SKM-1 treated with dmso at 0.1 percent for 144 hours (cell line): ENCODE data around the gene HIF3A.
A peak's percentile ranks its signal among the peaks of the same experiment; 100 is the strongest.
"Not testable (repeated sequence)": the region's sequence is repeated elsewhere in the genome, so short reads cannot be mapped to it uniquely, and the experiment has no call there.

Source experiments
- DNase-seq: peaks from one replicate; lab custom pipeline; 2025; ENCODE audit not compliant: unreplicated experiment; lab: John Stamatoyannopoulos, UW

The HIF3A gene

GRCh38 chr19:46296722-46297461, at the start of gene HIF3A:
TSS of gene HIF3A (plus strand) at chr19:46297042. CDS start at chr19:46297077, 35 bp downstream.
- DNase-seq: no peak

GRCh38 chr19:46250076-46250735, 46.6 kb upstream of the HIF3A start:
- DNase-seq: no peak

DNA sequence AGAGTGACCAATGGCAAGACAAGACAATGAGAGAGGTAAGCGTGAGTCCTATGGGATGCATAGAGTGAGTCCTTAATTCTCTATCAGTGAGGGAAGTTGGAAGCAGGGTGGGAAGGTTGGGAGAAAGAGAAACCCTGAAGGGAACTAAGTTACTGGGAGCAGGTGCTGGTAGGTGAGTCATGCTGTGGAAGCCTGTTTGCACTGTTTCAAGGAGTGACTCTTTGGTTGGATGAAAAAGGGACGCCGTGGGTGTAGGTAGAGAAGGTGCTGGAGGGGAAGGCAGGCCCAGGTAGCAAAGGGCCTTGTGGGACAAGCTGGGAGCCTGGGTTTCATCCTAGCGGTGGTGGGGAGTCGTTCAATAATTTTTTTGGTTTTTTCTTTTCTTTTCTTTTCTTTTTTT, 45.4 kb upstream of the HIF3A start:
- no peak for DNase-seq

- DNase-seq: no peak
These were observed 42.1 kb upstream of the HIF3A start for GRCh38 chr19:46254776-46255175.

DNA sequence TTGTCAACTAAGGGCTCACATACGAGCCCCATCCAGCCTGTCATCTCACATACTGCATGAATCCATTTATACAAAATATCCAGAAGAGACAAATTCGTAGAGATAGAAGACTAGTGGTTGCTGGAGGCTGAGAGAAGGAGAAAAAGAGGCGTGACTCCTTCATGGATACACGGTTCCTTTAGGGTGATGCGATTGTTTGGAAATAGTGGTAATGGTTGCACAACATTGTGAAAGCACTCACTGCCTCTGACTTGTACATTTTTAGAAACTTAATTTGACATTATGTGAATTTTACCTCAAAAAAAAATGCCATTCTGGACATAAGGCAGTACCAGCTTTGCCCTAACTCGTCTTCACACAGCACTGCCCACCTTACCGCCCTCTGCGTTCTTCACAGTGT, 40.0 kb upstream of the HIF3A start:
- DNase-seq: no peak

DNA sequence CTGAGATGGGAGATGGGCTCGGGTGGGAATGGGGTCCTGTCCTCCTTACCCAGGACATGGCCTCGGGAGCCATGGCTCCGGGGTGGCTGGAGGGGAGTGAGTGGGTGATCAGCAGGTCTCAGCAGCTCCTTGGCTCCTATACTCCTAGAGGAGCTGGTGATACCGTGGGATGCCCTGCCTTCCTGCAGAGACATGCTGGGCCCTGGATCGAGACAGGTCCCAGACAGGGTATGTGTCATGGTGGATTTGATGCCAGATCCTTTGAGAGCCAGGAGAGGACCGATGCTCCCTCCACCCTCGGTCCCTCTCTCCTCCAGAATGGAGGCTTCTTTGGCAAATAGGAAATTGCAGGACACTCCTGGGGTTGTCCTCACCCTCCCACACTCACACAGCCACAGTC, 35.3 kb upstream of the HIF3A start:
- DNase-seq: not testable (repeated sequence)

GRCh38 chr19:46262684-46263296, 34.1 kb upstream of the HIF3A start:
- not testable (repeated sequence) for DNase-seq

DNA sequence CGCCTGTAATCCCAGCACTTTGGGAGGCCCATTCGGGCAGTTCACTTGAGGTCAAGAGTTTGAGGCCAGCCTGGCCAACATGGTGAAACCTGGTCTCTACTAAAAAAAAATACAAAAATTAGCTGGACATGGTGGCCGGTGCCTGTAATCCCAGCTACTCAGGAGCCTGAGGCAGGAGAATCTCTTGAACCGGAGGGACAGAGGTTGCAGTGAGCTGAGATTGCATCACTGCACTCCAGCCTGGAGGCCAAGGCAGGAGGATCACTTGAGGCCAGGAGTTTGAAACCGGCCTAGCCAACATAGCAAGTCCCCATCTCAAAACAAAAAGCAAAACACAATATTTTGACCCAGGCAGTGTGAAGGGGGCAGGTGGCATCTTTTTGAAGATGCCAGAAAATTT, 32.0 kb upstream of the HIF3A start:
- DNase-seq: not testable (repeated sequence)

DNA sequence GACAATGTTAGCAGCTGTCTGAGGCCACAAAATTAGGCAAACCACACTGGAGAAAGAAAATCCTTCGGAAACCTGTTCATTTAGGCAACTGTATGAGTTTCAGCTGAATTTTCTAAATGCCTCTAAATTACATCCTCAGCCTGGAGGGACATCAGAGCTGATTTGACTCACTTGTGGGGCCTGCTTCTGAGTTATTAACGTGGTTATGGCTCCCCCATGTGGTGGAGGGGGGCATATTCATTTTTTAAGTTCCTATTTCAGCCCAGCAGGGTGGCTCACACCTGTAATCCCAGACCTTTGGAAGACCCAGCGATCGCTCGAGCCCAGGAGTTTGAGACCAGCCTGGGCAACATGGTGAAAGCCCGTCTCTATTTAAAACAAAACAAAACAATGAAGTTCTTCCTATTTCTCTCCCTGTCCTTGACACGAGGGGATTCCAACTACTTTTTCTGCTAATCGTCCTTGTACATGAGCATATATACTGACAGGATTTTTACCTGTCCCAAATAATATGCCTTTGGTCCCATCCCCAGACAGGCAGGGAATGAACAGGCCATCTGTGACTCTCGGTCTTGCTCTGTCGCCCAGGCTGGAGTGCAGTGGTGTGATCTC, 31.5 kb upstream of the HIF3A start:
- peak; percentile 12 for DNase-seq

DNA sequence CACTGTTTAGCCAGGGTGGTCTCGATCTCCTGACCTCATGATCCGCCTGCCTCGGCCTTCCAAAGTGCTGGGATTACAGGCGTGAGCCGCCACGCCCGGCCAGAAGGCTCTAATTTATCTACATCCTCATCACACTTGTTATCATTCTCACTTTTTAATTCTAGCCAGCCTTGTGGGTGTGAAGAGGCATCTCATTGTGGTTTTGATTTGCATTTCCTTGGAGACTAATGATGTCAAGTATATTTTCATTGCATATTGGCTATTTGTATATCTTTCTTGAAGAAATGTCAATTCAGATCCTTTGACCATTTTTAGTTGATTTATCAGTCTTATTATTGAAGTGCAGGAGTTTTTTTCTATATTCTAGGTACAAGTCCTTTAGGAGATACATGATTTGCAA, 27.7 kb upstream of the HIF3A start:
- no peak for DNase-seq

GRCh38 chr19:46270521-46271256, 26.2 kb upstream of the HIF3A start:
- no peak for DNase-seq

GRCh38 chr19:46271481-46272197, 25.2 kb upstream of the HIF3A start:
- DNase-seq: no peak

GRCh38 chr19:46273931-46274330, 22.9 kb upstream of the HIF3A start:
- not testable (repeated sequence) for DNase-seq

GRCh38 chr19:46279177-46279576, 17.7 kb upstream of the HIF3A start:
- no peak for DNase-seq

DNA sequence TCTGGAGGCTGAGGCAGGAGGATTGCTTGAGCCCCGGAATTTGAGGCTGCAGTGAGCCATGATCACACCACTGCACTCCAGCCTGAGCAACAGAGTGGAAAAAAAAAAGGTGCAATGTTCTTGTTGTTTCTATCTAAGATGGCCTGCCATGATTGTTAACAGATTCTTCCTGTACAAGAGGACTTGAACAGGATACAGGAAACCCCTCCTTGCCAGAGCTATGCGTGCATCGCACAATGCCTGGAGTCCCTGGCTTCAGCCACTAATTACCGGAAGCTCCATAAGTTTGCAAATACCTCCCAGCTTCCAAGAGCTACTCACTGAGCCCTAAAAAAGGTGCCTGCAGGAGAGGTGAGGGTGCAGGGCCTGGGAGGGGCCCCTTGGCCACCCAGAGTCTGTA, 13.1 kb upstream of the HIF3A start:
- no peak for DNase-seq

DNA sequence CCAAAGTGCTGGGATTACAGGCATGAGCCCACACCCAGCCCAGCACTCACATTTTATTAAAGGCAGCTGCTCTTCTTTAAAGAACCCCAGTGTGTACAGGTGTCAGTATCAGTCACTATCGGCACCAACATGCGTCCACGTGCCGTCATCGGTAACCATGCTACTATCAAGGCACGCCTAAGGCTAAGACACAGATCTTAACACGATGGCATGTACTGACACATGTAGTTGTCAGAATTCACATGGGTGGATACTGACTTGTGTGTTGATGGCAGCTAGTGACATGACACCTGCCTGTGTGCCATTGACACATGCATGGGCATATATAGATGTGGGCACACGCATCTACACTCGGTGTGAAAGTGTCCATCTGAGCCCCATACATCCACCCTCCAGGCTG, 12.2 kb upstream of the HIF3A start:
- no peak for DNase-seq

DNA sequence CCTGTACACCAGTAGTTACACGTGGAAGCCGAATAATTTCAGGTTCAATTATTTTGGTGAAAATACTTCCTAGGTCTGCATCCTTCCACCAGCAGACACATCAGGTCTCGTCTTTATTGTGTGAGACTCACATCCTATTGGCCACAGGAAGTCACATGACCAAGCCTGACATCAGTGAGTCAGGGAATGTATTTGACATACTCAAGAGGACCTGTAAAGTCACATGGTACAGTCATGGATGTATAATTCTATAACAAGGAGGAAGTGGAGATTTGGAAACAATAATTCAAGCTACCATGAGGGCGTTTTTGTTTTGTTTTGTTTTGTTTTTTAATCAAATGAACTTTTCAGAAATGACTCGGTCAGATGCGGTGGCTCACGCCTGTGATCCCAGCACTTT, 9.3 kb upstream of the HIF3A start:
- DNase-seq: no peak

DNA sequence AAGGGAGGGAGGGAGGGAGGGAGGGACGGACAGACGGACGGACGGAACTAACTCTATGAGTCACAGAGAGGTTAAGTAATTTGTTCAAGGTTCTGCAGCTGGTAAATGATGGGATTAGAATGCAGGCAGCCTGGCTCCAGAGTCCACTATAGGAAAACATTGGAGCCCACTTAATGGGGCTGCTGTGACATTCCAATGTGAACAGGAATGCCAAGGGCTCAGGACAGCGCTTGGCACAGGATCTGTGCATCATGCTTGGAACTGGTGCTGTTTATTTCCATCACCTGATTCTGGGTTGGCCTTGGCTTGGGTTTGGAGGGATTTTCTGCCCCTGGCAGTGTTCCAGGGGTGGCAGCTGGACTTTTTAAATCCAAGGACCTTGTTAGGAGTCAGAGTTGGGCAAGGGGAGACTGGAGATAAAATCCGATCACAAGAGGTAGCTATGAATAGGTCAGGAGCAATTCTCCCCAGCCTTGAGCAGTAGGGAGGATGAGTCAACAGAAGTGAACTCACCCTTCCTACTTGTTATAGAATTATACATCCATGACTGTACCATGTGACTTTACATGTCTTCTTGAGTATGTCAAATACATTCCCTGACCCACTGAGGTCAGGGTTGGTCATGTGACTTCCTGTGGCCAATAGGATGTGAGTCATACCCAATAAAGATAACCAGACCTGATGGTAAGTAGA, 7.8 kb upstream of the HIF3A start:
- DNase-seq: no peak

DNA sequence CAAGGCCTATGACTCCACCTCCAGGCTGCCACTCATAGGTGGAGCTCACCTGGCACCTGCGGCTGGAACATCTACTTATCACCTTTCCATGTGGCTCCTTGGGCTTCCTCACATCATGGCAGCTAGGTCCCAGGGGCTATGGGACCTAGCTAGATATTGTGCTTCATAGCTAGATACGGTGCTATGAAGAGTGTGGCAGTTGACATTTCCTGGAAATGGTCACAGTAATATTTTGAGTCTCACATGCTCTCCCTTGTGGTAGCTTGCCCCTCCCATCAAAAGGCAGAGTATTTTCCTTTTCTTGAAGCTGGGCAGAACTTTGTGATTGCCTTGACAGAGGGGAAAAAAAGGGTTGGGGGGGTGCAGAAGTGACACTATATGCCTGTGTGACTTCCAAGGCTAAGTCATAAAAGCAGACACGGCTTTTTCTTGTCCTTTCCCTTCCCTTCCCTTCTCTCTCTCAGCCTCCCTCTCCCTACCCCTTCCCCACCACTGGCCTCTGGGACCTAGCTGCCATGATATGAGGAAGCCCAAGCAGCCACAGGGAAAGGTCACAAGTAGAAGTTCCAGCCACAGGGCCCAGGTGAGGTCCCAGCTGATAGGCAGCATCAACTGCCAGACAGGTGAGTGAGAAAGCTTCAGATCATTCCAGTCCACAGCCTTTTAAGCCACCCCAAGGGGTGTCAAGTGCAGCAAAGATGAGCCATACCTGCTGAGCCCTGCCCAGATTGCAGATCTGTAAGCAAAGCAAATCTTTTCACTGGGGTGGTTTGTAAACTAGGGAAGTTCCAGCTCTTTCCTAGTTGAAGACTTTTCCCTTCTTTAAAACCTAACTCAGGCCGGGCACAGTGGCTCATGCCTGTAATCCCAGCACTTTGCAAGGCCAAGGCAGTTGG, 6.9 kb upstream of the HIF3A start:
- no peak for DNase-seq
